HEK293 (cell line): ENCODE results near the gene LYPLA2.

ENCODE experiments used
- CTCF ChIA-PET: fragments of 350-600 bp; formaldehyde crosslinking; extraction: SDS; loops from one replicate; lab custom pipeline; 2021; ENCODE audit warnings: antibody characterized with exemption; lab: Yijun Ruan, JAX
- POLR2A ChIA-PET: fragments of 300-600 bp; formaldehyde crosslinking; extraction: SDS; loops from one replicate; lab custom pipeline; 2020; ENCODE audit warnings: antibody characterized with exemption, inconsistent platforms; lab: Yijun Ruan, JAX
- H3K27ac ChIP-seq: fragments of 200-500 bp; sonication (Bioruptor generic); 2 replicates; pipeline ENCODE4 v1.5.1; 2014; ENCODE audit warnings: low read depth, low read length, control low read depth, inconsistent platforms; ENCODE audit errors: extremely low read depth
- H3K36me3 ChIP-seq, 2 experiments: fragments of 200-500 bp in 1 of 2; sonication (Bioruptor generic) in 1 of 2; 1 replicate in 1 of 2; 2 replicates in 1 of 2; pipeline ENCODE4 v1.5.1; 2014 to 2017; ENCODE audit warnings: inconsistent platforms in 2 of 2, low read length in 2 of 2; ENCODE audit not compliant: control insufficient read depth in 2 of 2, insufficient read depth in 1 of 2
- H3K4me1 ChIP-seq: fragments of 200-500 bp; sonication (Bioruptor generic); 2 replicates; pipeline ENCODE4 v1.5.1; 2014; ENCODE audit warnings: mild to moderate bottlenecking, low read length, inconsistent platforms; ENCODE audit not compliant: control insufficient read depth, insufficient read depth
- H3K4me3 ChIP-seq: 2 replicates; pipeline ENCODE4 v1.5.1; 2011; ENCODE audit warnings: low read depth, mild to moderate bottlenecking, control low read depth, low read length, moderate library complexity
- H3K9me3 ChIP-seq: fragments of 200-500 bp; sonication (Bioruptor generic); 2 replicates; pipeline ENCODE4 v1.5.1; 2014; ENCODE audit warnings: low read depth, low read length, inconsistent platforms; ENCODE audit not compliant: control insufficient read depth, insufficient read depth
- KLF16 ChIP-seq: fragments of 450-650 bp; formaldehyde crosslinking; IDR thresholded peaks from 2 replicates; pipeline ENCODE4 v1.5.1; 2017; ENCODE audit warnings: missing biosample characterization, missing genetic modification characterization
- PRDM1 ChIP-seq: fragments of 450-650 bp; formaldehyde crosslinking; IDR thresholded peaks from 2 replicates; pipeline ENCODE4; 2016; ENCODE audit warnings: missing biosample characterization, missing genetic modification characterization
- TCF7L2 ChIP-seq: IDR thresholded peaks from 2 replicates; pipeline ENCODE4 v1.6.1; 2011; ENCODE audit warnings: low read depth, mild to moderate bottlenecking, inconsistent platforms, low read length, moderate library complexity, borderline replicate concordance
- WT1 ChIP-seq: fragments of 450-650 bp; formaldehyde crosslinking; IDR thresholded peaks from 2 replicates; pipeline ENCODE4 v1.5.1; 2016; ENCODE audit warnings: missing biosample characterization, missing genetic modification characterization
- ZBTB21 ChIP-seq: fragments of 450-650 bp; formaldehyde crosslinking; IDR thresholded peaks from 2 replicates; pipeline ENCODE4 v1.5.1; 2017; ENCODE audit warnings: missing biosample characterization, missing genetic modification characterization
- ZBTB48 ChIP-seq: fragments of 450-650 bp; formaldehyde crosslinking; IDR thresholded peaks from 2 replicates; pipeline ENCODE4 v1.5.1; 2016; ENCODE audit warnings: missing biosample characterization, missing genetic modification characterization
- ZFHX2 ChIP-seq: fragments of 450-650 bp; formaldehyde crosslinking; conservative IDR thresholded peaks from 2 replicates; pipeline ENCODE4 v1.5.1; 2016; ENCODE audit warnings: missing biosample characterization, missing genetic modification characterization
- ZIC2 ChIP-seq: fragments of 450-650 bp; formaldehyde crosslinking; IDR thresholded peaks from 2 replicates; pipeline ENCODE4 v1.5.1; 2016; ENCODE audit warnings: missing biosample characterization, missing genetic modification characterization
- ZNF10 ChIP-seq: fragments of 450-650 bp; formaldehyde crosslinking; IDR thresholded peaks from 2 replicates; pipeline ENCODE4 v1.5.1; 2017; ENCODE audit warnings: missing biosample characterization, missing genetic modification characterization
- ZNF211 ChIP-seq: fragments of 450-650 bp; formaldehyde crosslinking; IDR thresholded peaks from 2 replicates; pipeline ENCODE4 v1.5.1; 2016; ENCODE audit warnings: low read depth, missing biosample characterization, missing genetic modification characterization
- ZNF223 ChIP-seq: fragments of 450-650 bp; formaldehyde crosslinking; IDR thresholded peaks from 2 replicates; pipeline ENCODE4 v1.5.1; 2016; ENCODE audit warnings: missing biosample characterization, missing genetic modification characterization
- ZNF335 ChIP-seq: fragments of 450-650 bp; formaldehyde crosslinking; conservative IDR thresholded peaks from 2 replicates; pipeline ENCODE4 v1.5.1; 2016; ENCODE audit warnings: missing biosample characterization, missing genetic modification characterization
- ZNF394 ChIP-seq: fragments of 450-650 bp; formaldehyde crosslinking; IDR thresholded peaks from 2 replicates; pipeline ENCODE4 v1.5.1; 2016; ENCODE audit warnings: missing biosample characterization, missing genetic modification characterization, mild to moderate bottlenecking, moderate library complexity, borderline replicate concordance
- ZNF544 ChIP-seq: fragments of 450-650 bp; formaldehyde crosslinking; IDR thresholded peaks from 2 replicates; pipeline ENCODE4 v1.5.0; 2017; ENCODE audit warnings: missing biosample characterization, missing genetic modification characterization
- ZNF571 ChIP-seq: fragments of 450-650 bp; formaldehyde crosslinking; IDR thresholded peaks from 2 replicates; pipeline ENCODE4 v1.5.0; 2017; ENCODE audit warnings: missing biosample characterization, missing genetic modification characterization
- ZNF600 ChIP-seq: fragments of 450-650 bp; formaldehyde crosslinking; IDR thresholded peaks from 2 replicates; pipeline ENCODE4 v1.5.1; 2016; ENCODE audit warnings: missing biosample characterization, missing genetic modification characterization
- ZNF621 ChIP-seq: fragments of 450-650 bp; formaldehyde crosslinking; IDR thresholded peaks from 2 replicates; pipeline ENCODE4 v1.5.1; 2017; ENCODE audit warnings: missing biosample characterization, missing genetic modification characterization
- ZNF623 ChIP-seq: fragments of 450-650 bp; formaldehyde crosslinking; IDR thresholded peaks from 2 replicates; pipeline ENCODE4 v1.5.1; 2016; ENCODE audit warnings: missing biosample characterization, missing genetic modification characterization
- ZNF629 ChIP-seq: fragments of 450-650 bp; formaldehyde crosslinking; IDR thresholded peaks from 2 replicates; pipeline ENCODE4 v1.5.1; 2017; ENCODE audit warnings: missing biosample characterization, missing genetic modification characterization
- ZNF76 ChIP-seq: fragments of 450-650 bp; formaldehyde crosslinking; IDR thresholded peaks from 2 replicates; pipeline ENCODE4; 2016; ENCODE audit warnings: low read depth, missing biosample characterization, missing genetic modification characterization, borderline replicate concordance
- ZNF830 ChIP-seq: fragments of 450-650 bp; IDR thresholded peaks from 2 replicates; pipeline ENCODE4 v1.5.0; 2018; ENCODE audit warnings: missing biosample characterization, missing genetic modification characterization, low read depth, mild to moderate bottlenecking, moderate library complexity
- TF ChIP-seq, protein P1 (sequence below): fragments of 450-650 bp; formaldehyde crosslinking; IDR thresholded peaks from 2 replicates; pipeline ENCODE4 v1.5.1; 2016; ENCODE audit warnings: missing biosample characterization, missing genetic modification characterization, low read depth
- TF ChIP-seq, protein P2 (sequence below): fragments of 450-650 bp; formaldehyde crosslinking; IDR thresholded peaks from 2 replicates; pipeline ENCODE4 v1.5.1; 2016; ENCODE audit warnings: missing biosample characterization, missing genetic modification characterization

Gene LYPLA2

DNA sequence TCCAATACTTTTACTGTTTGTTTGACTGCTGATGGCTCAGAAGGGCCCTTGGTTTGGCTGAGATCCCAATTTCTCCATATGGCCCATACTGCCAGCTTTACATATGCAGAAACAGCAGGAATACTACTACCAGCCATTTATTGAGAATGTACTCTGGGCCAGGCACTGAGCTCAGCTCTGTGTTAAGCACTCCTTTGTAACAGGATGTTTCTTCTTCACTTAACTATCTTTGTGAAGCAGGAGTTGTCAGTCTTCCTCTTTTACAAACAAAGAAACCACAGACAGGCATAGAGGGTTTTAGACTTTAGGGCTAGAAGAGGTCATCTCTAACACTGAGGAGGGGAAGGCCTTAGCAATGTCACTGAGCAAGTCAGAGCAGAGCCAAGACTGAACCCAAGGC lies 26.0 kb downstream of the LYPLA2 start (continued):
- no peak for TF ChIP-seq ZNF76

DNA sequence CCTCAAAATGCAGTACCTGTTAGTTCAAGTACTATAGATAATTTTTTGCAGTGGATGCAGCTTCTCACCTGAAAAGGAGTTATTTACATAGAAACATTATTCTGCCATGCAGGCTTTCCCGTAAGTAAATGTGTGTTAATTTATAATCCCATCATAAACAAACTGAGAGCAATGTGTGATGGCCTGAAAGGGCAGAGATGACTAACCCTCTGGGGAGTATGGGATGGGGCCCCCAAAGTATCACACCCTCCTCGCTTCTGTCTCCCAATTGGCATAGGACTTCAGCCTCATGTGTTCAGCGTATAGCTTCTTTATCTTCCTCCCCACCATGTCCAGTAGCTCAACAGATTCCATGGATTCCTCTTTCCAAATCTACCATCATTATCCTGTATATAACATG lies 26.7 kb downstream of the LYPLA2 start:
- Histone ChIP-seq H3K36me3 (peaks cover 0 to 54% of the 10 kb centered on the region in 2 experiments; a peak in 1 of 3 replicates), H3K4me1 (no peaks in the 10 kb centered on the region), H3K27ac (no peak overlapping the region), H3K4me3 (no peak overlapping the region), H3K9me3 (no peaks in the 10 kb centered on the region)
- POLR2A ChIA-PET: no interaction called here
- CTCF ChIA-PET: interaction anchor here (0.6 to 1.0 kb wide), 3 partner anchors 8 to 46 kb away, joined by 3 read pairs; no protein-coding TSS in a partner anchor
- TF ChIP-seq ZNF600 (tag by site-specific recombination) (no peak), ZNF621 (tag by site-specific recombination) (no peak)

DNA sequence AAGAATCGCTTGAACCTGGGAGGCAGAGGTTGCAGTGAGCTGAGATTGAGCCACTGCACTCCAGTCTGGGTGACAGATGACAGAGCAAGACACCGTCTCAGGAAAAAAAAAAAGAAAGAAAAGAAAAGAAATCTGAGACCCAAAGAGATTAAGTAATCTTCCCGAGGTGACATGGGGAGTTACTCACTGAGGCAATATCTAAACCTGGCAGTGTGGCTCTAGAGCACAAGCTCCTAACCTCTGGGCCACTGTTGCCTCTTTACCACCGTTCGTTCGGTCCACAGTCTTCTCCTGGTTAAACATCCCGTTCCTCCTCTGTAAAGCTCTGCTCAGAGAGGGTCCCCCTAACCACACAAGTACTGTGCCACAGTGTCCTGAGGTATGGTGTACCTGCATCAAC lies 32.8 kb downstream of the LYPLA2 start:
- CTCF ChIA-PET: interaction anchor here (1.0 to 5.7 kb wide), 3 partner anchors 10 to 45 kb away, joined by 5 to 80 read pairs (median 6); no protein-coding TSS in a partner anchor
- H3K36me3 ChIP-seq: peaks cover 0 to 3% of the 10 kb centered on the region in 2 experiments; a peak in 1 of 3 replicates
- H3K27ac ChIP-seq: no peak overlapping the region
- H3K4me3 ChIP-seq: no peak overlapping the region
- TF ChIP-seq ZNF10 (tag by site-specific recombination): no peak
- no peak for TF ChIP-seq ZNF223 (tag by site-specific recombination)
- TF ChIP-seq ZNF830: no peak
- TF ChIP-seq, protein P1, sequence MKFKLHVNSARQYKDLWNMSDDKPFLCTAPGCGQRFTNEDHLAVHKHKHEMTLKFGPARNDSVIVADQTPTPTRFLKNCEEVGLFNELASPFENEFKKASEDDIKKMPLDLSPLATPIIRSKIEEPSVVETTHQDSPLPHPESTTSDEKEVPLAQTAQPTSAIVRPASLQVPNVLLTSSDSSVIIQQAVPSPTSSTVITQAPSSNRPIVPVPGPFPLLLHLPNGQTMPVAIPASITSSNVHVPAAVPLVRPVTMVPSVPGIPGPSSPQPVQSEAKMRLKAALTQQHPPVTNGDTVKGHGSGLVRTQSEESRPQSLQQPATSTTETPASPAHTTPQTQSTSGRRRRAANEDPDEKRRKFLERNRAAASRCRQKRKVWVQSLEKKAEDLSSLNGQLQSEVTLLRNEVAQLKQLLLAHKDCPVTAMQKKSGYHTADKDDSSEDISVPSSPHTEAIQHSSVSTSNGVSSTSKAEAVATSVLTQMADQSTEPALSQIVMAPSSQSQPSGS (tag by site-specific recombination): no peak
- POLR2A ChIA-PET: interaction anchor here (2.0 to 3.1 kb wide), 2 partner anchors 13 to 24 kb away, joined by 11 read pairs; partner anchors contain the start of gene GALE
- H3K9me3 ChIP-seq: no peaks in the 10 kb centered on the region
- H3K4me1 ChIP-seq: no peaks in the 10 kb centered on the region

DNA sequence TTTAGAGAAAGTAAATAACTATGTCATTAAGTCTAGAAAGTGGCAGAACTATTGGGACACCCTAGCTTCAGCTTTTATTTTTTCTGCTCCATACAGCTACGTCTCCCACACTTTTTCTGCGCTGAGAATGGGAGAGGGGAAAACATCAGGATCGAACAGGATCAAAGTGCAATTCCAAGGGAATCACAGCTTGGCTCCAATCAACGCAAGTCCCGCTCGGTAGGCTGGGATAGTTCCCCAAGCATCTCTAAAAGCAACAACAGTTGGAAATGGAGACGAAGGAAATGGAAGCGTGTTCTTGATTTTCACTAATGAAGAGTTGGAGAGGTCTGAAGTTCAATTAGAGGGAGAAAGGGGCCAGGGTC lies 33.7 kb downstream of the LYPLA2 start:
- Histone ChIP-seq H3K9me3 (no peaks in the 10 kb centered on the region), H3K27ac (peak overlapping the region; percentile 57), H3K36me3 (no peaks in the 10 kb centered on the region), H3K4me3 (peak overlapping the region; percentile 97), H3K4me1 (no peaks in the 10 kb centered on the region)
- POLR2A ChIA-PET: interaction anchor here (0.6 to 3.1 kb wide), 10 partner anchors 8 to 412 kb away, joined by 3 to 11 read pairs (median 4); partner anchors contain the start of genes GALE, PITHD1 and PNRC2
- CTCF ChIA-PET: interaction anchor here (0.7 to 5.7 kb wide), 6 partner anchors 11 to 92 kb away, joined by 3 to 80 read pairs (median 6); partner anchors contain the start of gene PITHD1
- TF ChIP-seq ZNF544 (no peak), ZBTB48 (tag by site-specific recombination) (no peak), PRDM1 (tag by site-specific recombination) (peak; percentile 91)

DNA sequence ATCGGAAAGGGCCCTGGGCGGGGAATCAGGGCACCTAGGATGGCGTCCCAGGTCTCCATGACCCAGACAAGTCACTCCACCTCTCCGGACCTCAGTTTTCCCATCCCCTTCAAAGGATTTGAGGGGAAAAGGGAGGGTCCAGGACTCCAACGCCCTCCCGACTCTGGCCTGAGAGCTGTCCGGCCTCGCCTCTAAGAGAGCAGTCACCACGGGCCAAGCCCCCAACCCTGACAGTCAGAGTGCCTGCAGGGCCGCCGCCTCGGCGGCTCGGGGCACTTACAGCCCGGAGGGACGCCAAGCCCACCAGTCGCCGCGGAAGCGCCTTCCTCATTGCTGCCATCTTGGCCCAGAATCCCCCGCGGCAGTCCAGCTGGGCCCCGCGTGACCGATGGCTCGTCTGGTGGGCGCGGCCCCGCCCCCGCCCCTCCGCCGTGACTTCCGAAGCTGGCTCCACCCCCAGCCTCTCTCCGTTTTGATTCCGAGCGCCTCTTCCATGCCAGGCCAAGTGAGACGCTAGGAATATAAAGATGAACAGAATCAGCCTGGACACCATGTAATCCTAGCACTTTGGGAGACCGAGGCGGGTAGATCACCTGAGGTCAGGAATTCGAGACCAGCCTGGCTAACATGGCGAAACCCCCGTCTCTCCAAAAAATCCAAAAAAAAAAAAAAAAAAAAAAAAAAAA lies 34.3 kb downstream of the LYPLA2 start, which contains the start of gene HMGCL:
TSS of gene HMGCL (minus strand) at position 354 of the 686 bp plus-strand sequence. CDS start at position 340, 14 bp downstream.
- Histone ChIP-seq H3K4me1 (no peaks in the 10 kb centered on the region), H3K4me3 (peak within 1 kb of the TSS; percentile 97), H3K9me3 (no peaks in the 10 kb centered on the region), H3K36me3 (no peaks in the 10 kb centered on the region), H3K27ac (peak within 1 kb of the TSS; percentile 57)
- ChIA-PET POLR2A (interaction anchor here (0.6 to 3.1 kb wide), 16 partner anchors 9 to 218 kb away, joined by 3 to 11 read pairs (median 4); partner anchors contain the start of genes GALE, PITHD1 and PNRC2), CTCF (interaction anchor here (0.6 to 5.7 kb wide), 6 partner anchors 13 to 204 kb away, joined by 3 to 80 read pairs (median 4); partner anchors contain the start of gene PITHD1)
- peak; percentile 44 for TF ChIP-seq ZIC2 (tag by site-specific recombination)
- peak; percentile 98 for TF ChIP-seq ZNF335
- no peak for TF ChIP-seq TCF7L2
- TF ChIP-seq KLF16 (tag by site-specific recombination): peak; percentile 78; the same call in 1 of the 2 replicates
- TF ChIP-seq ZNF623: 0 out of 2 replicates have a peak, but pooled peaks have one; percentile 21
- no peak for TF ChIP-seq ZNF571
- peak; percentile 34; the same call in 1 of the 2 replicates for TF ChIP-seq WT1 (tag by site-specific recombination)
- peak; percentile 53 for TF ChIP-seq ZNF629 (tag by site-specific recombination)
- TF ChIP-seq, protein P2, sequence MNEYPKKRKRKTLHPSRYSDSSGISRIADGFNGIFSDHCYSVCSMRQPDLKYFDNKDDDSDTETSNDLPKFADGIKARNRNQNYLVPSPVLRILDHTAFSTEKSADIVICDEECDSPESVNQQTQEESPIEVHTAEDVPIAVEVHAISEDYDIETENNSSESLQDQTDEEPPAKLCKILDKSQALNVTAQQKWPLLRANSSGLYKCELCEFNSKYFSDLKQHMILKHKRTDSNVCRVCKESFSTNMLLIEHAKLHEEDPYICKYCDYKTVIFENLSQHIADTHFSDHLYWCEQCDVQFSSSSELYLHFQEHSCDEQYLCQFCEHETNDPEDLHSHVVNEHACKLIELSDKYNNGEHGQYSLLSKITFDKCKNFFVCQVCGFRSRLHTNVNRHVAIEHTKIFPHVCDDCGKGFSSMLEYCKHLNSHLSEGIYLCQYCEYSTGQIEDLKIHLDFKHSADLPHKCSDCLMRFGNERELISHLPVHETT: peak; percentile 48; the same call in 1 of the 2 replicates
- peak; percentile 84 for TF ChIP-seq ZFHX2 (tag by site-specific recombination)
- 0 out of 2 replicates have a peak, but pooled peaks have one; percentile 41 for TF ChIP-seq ZNF394 (tag by site-specific recombination)
- TF ChIP-seq ZBTB21 (tag by site-specific recombination): 0 out of 2 replicates have a peak, but pooled peaks have one; percentile 20
- TF ChIP-seq ZNF211 (tag by site-specific recombination): no peak
